Fibroblast of lung (primary cell): Measurements from ENCODE around the gene MORN1. TPM values are rescaled to one million over a fixed set of nuclear protein-coding genes. Genes with fewer than 3 reads are reported as not detected.

Experiments used
- DNase-seq, 2 donors: peaks; one replicate each; pipeline versions ENCODE4 v3.0.0 to v3.0.0-alpha.2; 2010; ENCODE audit warnings: low read depth in 2 of 2
- H2AFZ ChIP-seq: 2 replicates; pipeline ENCODE4 v1.5.1; 2012; ENCODE audit warnings: low read length, control low read depth, inconsistent platforms
- H3K27ac ChIP-seq: 2 replicates; pipeline ENCODE4 v1.5.1; 2011; ENCODE audit warnings: low read length, control low read depth; ENCODE audit not compliant: insufficient read depth
- H3K27me3 ChIP-seq: 2 replicates; pipeline ENCODE4 v1.5.1; 2011; ENCODE audit warnings: mild to moderate bottlenecking, low read length; ENCODE audit not compliant: control insufficient read depth, insufficient read depth
- H3K36me3 ChIP-seq: 2 replicates; pipeline ENCODE4 v1.5.1; 2011; ENCODE audit warnings: low read length; ENCODE audit not compliant: control insufficient read depth, insufficient read depth
- H3K4me1 ChIP-seq: 2 replicates; pipeline ENCODE4 v1.5.1; 2011; ENCODE audit warnings: low read length; ENCODE audit not compliant: control insufficient read depth, insufficient read depth; ENCODE audit errors: extremely low read depth
- H3K4me2 ChIP-seq: 2 replicates; pipeline ENCODE4 v1.5.1; 2011; ENCODE audit warnings: low read length, control low read depth; ENCODE audit not compliant: insufficient read depth; ENCODE audit errors: extremely low read depth
- H3K4me3 ChIP-seq, 4 experiments: fragments of 200-600 bp in 1 of 4; sonication (generic) in 1 of 4; replicated peaks in 1 of 4; 2 replicates each; pipeline ENCODE4 v1.5.1; 2011 to 2016; ENCODE audit warnings: low read length in 4 of 4, low read depth in 3 of 4, mild to moderate bottlenecking in 3 of 4, control low read depth in 2 of 4, inconsistent platforms in 1 of 4, mixed read lengths in 1 of 4; ENCODE audit not compliant: insufficient read depth in 1 of 4; ENCODE audit errors: control extremely low read depth in 1 of 4
- H3K79me2 ChIP-seq: 2 replicates; pipeline ENCODE4 v1.5.1; 2012; ENCODE audit warnings: mild to moderate bottlenecking, low read length, inconsistent platforms; ENCODE audit not compliant: control insufficient read depth, insufficient read depth
- H3K9ac ChIP-seq: 2 replicates; pipeline ENCODE4 v1.5.1; 2011; ENCODE audit warnings: mild to moderate bottlenecking, low read length, control low read depth; ENCODE audit not compliant: insufficient read depth
- H3K9me3 ChIP-seq: 2 replicates; pipeline ENCODE4 v1.5.1; 2012; ENCODE audit warnings: low read depth, low read length; ENCODE audit not compliant: control insufficient read depth, insufficient read depth
- H4K20me1 ChIP-seq: 2 replicates; pipeline ENCODE4 v1.5.1; 2011; ENCODE audit warnings: low read length; ENCODE audit not compliant: control insufficient read depth, insufficient read depth; ENCODE audit errors: extremely low read depth
- EZH2 ChIP-seq: IDR thresholded peaks from 2 replicates; pipeline ENCODE4 v1.5.1; 2012; ENCODE audit warnings: low read length, control low read depth, mild to moderate bottlenecking; ENCODE audit errors: missing control alignments
- polyA plus RNA-seq, 2 donors: library from polyadenylated mRNA; depleted of rRNA in 1 of 2; stranded (reverse) in 1 of 2; unstranded in 1 of 2; fragments of >200 nt; gene quantifications; 2 replicates each; pipeline ENCODE4 v1.2.1, GENCODE V29; 2011 to 2012; ENCODE audit warnings: missing spikeins in 1 of 2
- total RNA-seq: library from RNA; depleted of rRNA; stranded (reverse); fragments of >200 nt; gene quantifications from 2 replicates; pipeline ENCODE4 v1.2.1, GENCODE V29; 2014
- TF ChIP-seq, protein P1 (sequence below), 2 donors: IDR thresholded peaks in 1 of 2; conservative IDR thresholded peaks in 1 of 2; 1 replicate in 1 of 2; 2 replicates in 1 of 2; pipeline ENCODE4 v1.5.1; 2011 to 2012; ENCODE audit warnings: low read length in 2 of 2, control low read depth in 1 of 2, inconsistent platforms in 1 of 2, low read depth in 1 of 2, mild to moderate bottlenecking in 1 of 2

Gene MORN1
- total and polyA plus RNA-seq, 2 donors (not counting 1 experiment from before 2014, with no cell fraction given), result 3.5 to 10.6 TPM

DNA sequence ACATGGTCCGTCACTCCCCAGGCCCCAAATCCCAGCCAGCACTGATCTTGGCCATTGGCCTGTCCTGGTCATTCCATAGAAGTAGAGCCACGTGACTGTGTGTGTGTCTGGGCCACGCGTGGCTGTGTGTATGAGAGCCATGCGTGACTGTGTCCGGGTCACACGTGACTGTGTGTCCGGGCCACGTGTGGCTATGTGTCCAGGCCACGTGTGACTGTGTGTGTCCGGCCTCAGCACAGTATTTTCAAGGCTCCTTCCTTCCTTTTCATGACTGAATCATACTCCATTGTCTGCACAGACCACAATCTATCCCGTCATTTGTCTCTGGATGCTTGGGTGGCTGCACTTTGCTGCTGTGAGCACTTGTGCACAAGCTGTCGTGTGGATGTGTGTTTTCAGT, 95.8 kb downstream of the MORN1 start:
- H3K9ac ChIP-seq, result no peak overlapping the region
- H3K4me2 ChIP-seq, result no peak overlapping the region
- peaks cover 93% of the 10 kb centered on the region for H3K79me2 ChIP-seq
- H3K27me3 ChIP-seq, result no peaks in the 10 kb centered on the region
- no peak for TF ChIP-seq EZH2
- TF ChIP-seq, protein P1, sequence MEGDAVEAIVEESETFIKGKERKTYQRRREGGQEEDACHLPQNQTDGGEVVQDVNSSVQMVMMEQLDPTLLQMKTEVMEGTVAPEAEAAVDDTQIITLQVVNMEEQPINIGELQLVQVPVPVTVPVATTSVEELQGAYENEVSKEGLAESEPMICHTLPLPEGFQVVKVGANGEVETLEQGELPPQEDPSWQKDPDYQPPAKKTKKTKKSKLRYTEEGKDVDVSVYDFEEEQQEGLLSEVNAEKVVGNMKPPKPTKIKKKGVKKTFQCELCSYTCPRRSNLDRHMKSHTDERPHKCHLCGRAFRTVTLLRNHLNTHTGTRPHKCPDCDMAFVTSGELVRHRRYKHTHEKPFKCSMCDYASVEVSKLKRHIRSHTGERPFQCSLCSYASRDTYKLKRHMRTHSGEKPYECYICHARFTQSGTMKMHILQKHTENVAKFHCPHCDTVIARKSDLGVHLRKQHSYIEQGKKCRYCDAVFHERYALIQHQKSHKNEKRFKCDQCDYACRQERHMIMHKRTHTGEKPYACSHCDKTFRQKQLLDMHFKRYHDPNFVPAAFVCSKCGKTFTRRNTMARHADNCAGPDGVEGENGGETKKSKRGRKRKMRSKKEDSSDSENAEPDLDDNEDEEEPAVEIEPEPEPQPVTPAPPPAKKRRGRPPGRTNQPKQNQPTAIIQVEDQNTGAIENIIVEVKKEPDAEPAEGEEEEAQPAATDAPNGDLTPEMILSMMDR (conservative IDR thresholded peaks at IDR 0.05 in 1 of 2, IDR thresholded peaks at IDR 0.05 in 1 of 2; ENCODE audit: low read depth in 1 of 2, low read length in 2 of 2), result no peak
- H3K9me3 ChIP-seq, result no peaks in the 10 kb centered on the region
- no peaks in the 10 kb centered on the region for H3K36me3 ChIP-seq
- H3K4me1 ChIP-seq, result peaks cover 43% of the 10 kb centered on the region
- H3K4me3 ChIP-seq, result no peak overlapping the region
- H2AFZ ChIP-seq, result no peak overlapping the region
- DNase-seq, result no peak
- peak overlapping the region; percentile 75 for H3K27ac ChIP-seq
- H4K20me1 ChIP-seq, result no peaks in the 10 kb centered on the region

DNA sequence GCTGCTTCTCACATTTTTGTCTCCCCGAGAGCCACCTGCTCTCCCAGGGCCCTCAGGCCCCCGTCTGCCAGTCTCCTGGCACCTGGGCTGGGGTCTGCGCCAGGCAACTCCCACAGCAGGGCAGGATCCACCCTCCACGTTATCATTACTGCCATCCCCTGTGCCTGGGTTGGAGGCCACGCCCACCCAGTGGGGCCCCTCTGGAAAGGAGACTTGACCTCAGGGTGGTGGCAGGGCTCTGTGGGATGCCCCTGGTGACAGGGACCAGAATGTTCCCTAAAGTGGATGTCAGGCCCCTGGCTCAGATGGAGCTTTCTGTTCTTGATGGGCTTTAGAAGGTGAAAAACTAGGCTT, 96.7 kb downstream of the MORN1 start:
- H3K4me2 ChIP-seq, result no peak overlapping the region
- H3K4me1 ChIP-seq, result peaks cover 43% of the 10 kb centered on the region
- H2AFZ ChIP-seq, result no peak overlapping the region
- no peaks in the 10 kb centered on the region for H4K20me1 ChIP-seq
- H3K4me3 ChIP-seq, result no peak overlapping the region
- H3K27me3 ChIP-seq, result no peaks in the 10 kb centered on the region
- H3K9ac ChIP-seq, result no peak overlapping the region
- TF ChIP-seq EZH2, result no peak
- TF ChIP-seq, protein P1 (conservative IDR thresholded peaks at IDR 0.05 in 1 of 2, IDR thresholded peaks at IDR 0.05 in 1 of 2; ENCODE audit: low read depth in 1 of 2, low read length in 2 of 2), result no peak
- H3K79me2 ChIP-seq, result peaks cover 91% of the 10 kb centered on the region
- DNase-seq, result no peak
- H3K9me3 ChIP-seq, result no peaks in the 10 kb centered on the region
- H3K27ac ChIP-seq, result peak overlapping the region; percentile 69
- H3K36me3 ChIP-seq, result no peaks in the 10 kb centered on the region

DNA sequence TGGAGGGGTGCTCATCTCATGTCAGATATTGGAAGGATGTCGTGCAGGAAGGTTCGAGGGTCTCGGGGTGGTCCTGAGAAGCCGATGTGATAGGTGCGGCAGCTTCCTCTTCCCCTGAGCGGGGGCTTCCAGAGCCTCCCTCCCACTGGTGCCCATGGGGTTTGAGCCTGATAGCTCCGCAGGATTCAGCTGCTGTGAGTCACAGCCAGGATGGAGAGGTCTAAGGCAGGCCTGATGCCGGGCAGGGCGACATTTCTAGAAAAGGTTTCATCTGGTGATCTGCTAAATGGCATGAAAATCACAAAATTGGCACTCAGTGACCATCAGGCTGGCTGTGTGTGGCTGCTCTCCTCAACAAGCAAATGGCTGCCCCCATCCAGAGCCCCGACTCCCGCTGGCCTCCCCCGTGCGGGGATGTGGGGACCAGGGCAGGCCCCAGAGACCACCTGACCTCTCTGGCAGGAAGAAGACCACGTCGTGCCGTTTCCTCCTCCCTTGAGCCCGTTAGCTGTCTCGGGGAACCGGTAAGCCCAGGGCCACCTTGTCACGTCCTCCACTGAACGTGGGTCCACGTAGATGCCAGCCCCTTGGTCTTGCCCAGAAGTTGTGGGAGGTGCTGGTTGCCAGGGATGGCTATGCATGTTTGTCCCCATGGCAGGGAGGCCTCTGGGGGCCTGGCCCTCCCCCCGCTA, 97.2 kb downstream of the MORN1 start:
- TF ChIP-seq EZH2, result no peak
- TF ChIP-seq, protein P1 (conservative IDR thresholded peaks at IDR 0.05 in 1 of 2, IDR thresholded peaks at IDR 0.05 in 1 of 2; ENCODE audit: low read depth in 1 of 2, low read length in 2 of 2), result no peak
- no peak overlapping the region for H2AFZ ChIP-seq
- no peaks in the 10 kb centered on the region for H3K9me3 ChIP-seq
- no peaks in the 10 kb centered on the region for H4K20me1 ChIP-seq
- H3K4me3 ChIP-seq, result no peak overlapping the region
- no peak overlapping the region for H3K9ac ChIP-seq
- H3K27ac ChIP-seq, result peak overlapping the region; percentile 69
- H3K79me2 ChIP-seq, result peaks cover 90% of the 10 kb centered on the region
- peaks cover 41% of the 10 kb centered on the region for H3K4me1 ChIP-seq
- no peaks in the 10 kb centered on the region for H3K36me3 ChIP-seq
- no peaks in the 10 kb centered on the region for H3K27me3 ChIP-seq
- H3K4me2 ChIP-seq, result peak overlapping the region; percentile 23
- DNase-seq, result peak in 1 of 2 donors; percentile 50
